A549 (cell line): ENCODE results near the gene CLDN7. TPM values are rescaled to one million over a fixed set of nuclear protein-coding genes. Genes with fewer than 3 reads are reported as not detected.
A peak's percentile ranks its signal among the peaks of the same experiment; 100 is the strongest.

ENCODE experiments used
- ATAC-seq, 2 experiments: fragments of 200-7000 bp in 1 of 2; fragments of >200 bp in 1 of 2; cut with Nextera tagmentation in 1 of 2; cut with Tn5 transposase in 1 of 2; 3 replicates each; pipeline versions ENCODE4 v1.8.0 to v1.9.1; 2018 to 2020; ENCODE audit warnings: mild to moderate bottlenecking in 1 of 2, moderate library complexity in 1 of 2
- CTCF ChIA-PET: fragments of 300-600 bp; sonication (Branson Sonifier 250); formaldehyde crosslinking; extraction: SDS; loops from one replicate; lab custom pipeline; 2021; ENCODE audit warnings: antibody characterized with exemption, inconsistent platforms; lab: Yijun Ruan, JAX
- POLR2A ChIA-PET: fragments of 350-600 bp; formaldehyde crosslinking; extraction: SDS; loops from one replicate; lab custom pipeline; 2021; ENCODE audit warnings: antibody characterized with exemption, inconsistent platforms; lab: Yijun Ruan, JAX
- DNase-seq, 2 experiments: peaks; one replicate each; pipeline versions ENCODE4 v3.0.0 to v3.0.0-alpha.2; 2011 to 2016; ENCODE audit warnings: low read depth in 1 of 2, low spot score in 1 of 2
- FAIRE-seq: peaks from 2 replicates; lab custom pipeline; 2011; peaks lifted over from hg19 to GRCh38; lab: Jason Lieb, UNC
- H3K27ac ChIP-seq, 2 experiments: fragments of >200 bp; sonication (Bioruptor Twin); formaldehyde crosslinking; 3 replicates each; pipeline ENCODE4 v1.5.1; 2016 to 2017
- H3K4me1 ChIP-seq: fragments of >200 bp; sonication (Bioruptor Twin); formaldehyde crosslinking; 3 replicates; pipeline ENCODE4 v1.6.1; 2016
- H3K4me2 ChIP-seq: fragments of >200 bp; sonication (Bioruptor Twin); formaldehyde crosslinking; 3 replicates; pipeline ENCODE4 v1.6.1; 2016
- H3K4me3 ChIP-seq: fragments of >200 bp; sonication (Bioruptor Twin); formaldehyde crosslinking; 3 replicates; pipeline ENCODE4 v1.5.1; 2016
- H3K9me3 ChIP-seq: fragments of >200 bp; sonication (Bioruptor Twin); formaldehyde crosslinking; 3 replicates; pipeline ENCODE4 v1.6.1; 2016
- BHLHE40 ChIP-seq: IDR thresholded peaks from 2 replicates; pipeline ENCODE4 v1.6.1; 2012; ENCODE audit warnings: low read depth, low read length, inconsistent platforms
- CBX8 ChIP-seq: fragments of 200-600 bp; sonication (generic); IDR thresholded peaks from 2 replicates; pipeline ENCODE4 v1.6.1; 2016
- CEBPB ChIP-seq, 2 experiments: fragments of >200 bp in 1 of 2; sonication (Bioruptor Twin) in 1 of 2; formaldehyde crosslinking in 1 of 2; IDR thresholded peaks; 2 replicates each; pipeline ENCODE4 v1.6.1; 2012 to 2016
- CHD2 ChIP-seq: fragments of 150-350 bp; IDR thresholded peaks from 2 replicates; pipeline ENCODE4 v1.6.1; 2014; ENCODE audit warnings: low read length; ENCODE audit not compliant: partially characterized antibody
- CHD4 ChIP-seq: fragments of 200-600 bp; sonication (generic); IDR thresholded peaks from 2 replicates; pipeline ENCODE4 v1.6.1; 2016; ENCODE audit warnings: antibody characterized with exemption, mild to moderate bottlenecking, borderline replicate concordance
- EHF ChIP-seq: fragments of 250-450 bp; sonication (Bioruptor Pico); IDR thresholded peaks from 2 replicates; pipeline ENCODE4 v1.5.0; 2020; ENCODE audit warnings: mild to moderate bottlenecking
- EHMT2 ChIP-seq: fragments of 200-600 bp; sonication (generic); IDR thresholded peaks from 2 replicates; pipeline ENCODE4 v1.6.1; 2016; ENCODE audit warnings: antibody characterized with exemption, low read depth, mild to moderate bottlenecking, moderate library complexity
- FOSB ChIP-seq: fragments of 250-450 bp; sonication (Bioruptor Pico); IDR thresholded peaks from 2 replicates; pipeline ENCODE4 v1.5.0; 2020; ENCODE audit warnings: mild to moderate bottlenecking, moderate library complexity
- FOSL2 ChIP-seq, 2 experiments: fragments of 450-650 bp in 1 of 2; fragments of >200 bp in 1 of 2; sonication (Bioruptor Twin) in 1 of 2; formaldehyde crosslinking; IDR thresholded peaks; 2 replicates each; pipeline versions ENCODE4 v1.5.0 to v1.6.1; 2016 to 2020; ENCODE audit warnings: mild to moderate bottlenecking in 1 of 2, moderate library complexity in 1 of 2
- HEYL ChIP-seq: fragments of 250-450 bp; sonication (Bioruptor Pico); IDR thresholded peaks from 2 replicates; pipeline ENCODE4 v1.8.0; 2021; ENCODE audit warnings: mild to moderate bottlenecking, moderate library complexity
- KDM5A ChIP-seq: fragments of 200-600 bp; sonication (generic); IDR thresholded peaks from 2 replicates; pipeline ENCODE4 v1.6.1; 2016; ENCODE audit warnings: antibody characterized with exemption, mild to moderate bottlenecking
- MAFK ChIP-seq: fragments of 450-650 bp; IDR thresholded peaks from 2 replicates; pipeline ENCODE4 v1.6.1; 2014; ENCODE audit not compliant: partially characterized antibody
- MAZ ChIP-seq: fragments of 150-350 bp; IDR thresholded peaks from 2 replicates; pipeline ENCODE4 v1.6.1; 2014; ENCODE audit warnings: antibody characterized with exemption, low read depth, low read length, borderline replicate concordance
- MYC ChIP-seq: IDR thresholded peaks from 2 replicates; pipeline ENCODE4 v1.6.1; 2012; ENCODE audit warnings: mild to moderate bottlenecking, inconsistent platforms, low read length, improper control_type of control experiment, borderline replicate concordance
- NFE2L2 ChIP-seq: fragments of 150-350 bp; conservative IDR thresholded peaks from 2 replicates; pipeline ENCODE4 v1.6.1; 2014; ENCODE audit warnings: low read length
- PHF8 ChIP-seq: fragments of 200-600 bp; sonication (generic); IDR thresholded peaks from 2 replicates; pipeline ENCODE4 v1.6.1; 2016; ENCODE audit warnings: low read depth, mild to moderate bottlenecking, antibody characterized with exemption, moderate library complexity, borderline replicate concordance
- POLR2A ChIP-seq: IDR thresholded peaks from 2 replicates; pipeline ENCODE4 v1.6.1; 2012; ENCODE audit warnings: mild to moderate bottlenecking, low read length
- POLR2AphosphoS2 ChIP-seq: conservative IDR thresholded peaks from 2 replicates; pipeline ENCODE4 v1.6.1; 2012; ENCODE audit warnings: low read length, improper control_type of control experiment, inconsistent platforms
- RARB ChIP-seq: fragments of 250-450 bp; sonication (Bioruptor Pico); IDR thresholded peaks from 2 replicates; pipeline ENCODE4 v1.8.0; 2021; ENCODE audit warnings: mild to moderate bottlenecking, moderate library complexity
- RCOR1 ChIP-seq: fragments of 150-350 bp; IDR thresholded peaks from 2 replicates; pipeline ENCODE4 v1.6.1; 2014; ENCODE audit warnings: antibody characterized with exemption, low read length, low read depth
- RFX5 ChIP-seq: fragments of 450-650 bp; IDR thresholded peaks from 2 replicates; pipeline ENCODE4 v1.7.1; 2014; ENCODE audit warnings: antibody characterized with exemption, mild to moderate bottlenecking, moderate library complexity
- SMC3 ChIP-seq: fragments of >200 bp; sonication (Bioruptor Twin); formaldehyde crosslinking; IDR thresholded peaks from 3 replicates; pipeline ENCODE4 v1.6.1; 2018; ENCODE audit warnings: inconsistent platforms
- SREBF2 ChIP-seq: fragments of 450-650 bp; IDR thresholded peaks from 2 replicates; pipeline ENCODE4 v1.6.1; 2014; ENCODE audit warnings: mild to moderate bottlenecking, moderate library complexity
- TFCP2L1 ChIP-seq: fragments of 250-450 bp; sonication (Bioruptor Pico); IDR thresholded peaks from 2 replicates; pipeline ENCODE4 v1.5.0; 2021; ENCODE audit warnings: mild to moderate bottlenecking
- TP53 ChIP-seq: fragments of 250-450 bp; sonication (Bioruptor Pico); IDR thresholded peaks from 2 replicates; pipeline ENCODE4 v1.5.0; 2021; ENCODE audit warnings: mild to moderate bottlenecking, moderate library complexity
- ZC3H11A ChIP-seq: fragments of 450-650 bp; IDR thresholded peaks from 2 replicates; pipeline ENCODE4 v1.6.1; 2014; ENCODE audit warnings: antibody characterized with exemption, mild to moderate bottlenecking
- ZFP36 ChIP-seq: fragments of 450-650 bp; IDR thresholded peaks from 2 replicates; pipeline ENCODE4 v1.6.1; 2014; ENCODE audit warnings: borderline replicate concordance; ENCODE audit not compliant: partially characterized antibody
- ZNF302 ChIP-seq: fragments of 250-450 bp; sonication (Bioruptor Pico); IDR thresholded peaks from 2 replicates; pipeline ENCODE4 v1.9.0; 2021; ENCODE audit warnings: inconsistent platforms, mild to moderate bottlenecking, moderate library complexity
- ZSCAN20 ChIP-seq: fragments of 250-450 bp; sonication (Bioruptor Pico); IDR thresholded peaks from 2 replicates; pipeline ENCODE4 v1.8.0; 2022; ENCODE audit warnings: mild to moderate bottlenecking, moderate library complexity
- WGBS: methylation state at CpG from one replicate; pipeline ENCODE4 v1.1.6; 2017; ENCODE audit errors: missing lambda C conversion rate; 5-methylcytosine and 5-hydroxymethylcytosine counted together
- polyA plus RNA-seq, 4 experiments: library from polyadenylated mRNA; depleted of rRNA in 3 of 4; stranded (reverse); fragments of >200 nt; fragmentation: RNase III in 1 of 4; extraction: RNeasy Plus Mini Kit Qiagen cat#74134 plus additional on column Dnase treatment in 1 of 4; gene quantifications; 2 replicates in 3 of 4; 3 replicates in 1 of 4; pipeline ENCODE4 v1.2.3, GENCODE V29; 2011 to 2017
- TF ChIP-seq, protein P1 (sequence below): fragments of >200 bp; sonication (Bioruptor Twin); formaldehyde crosslinking; IDR thresholded peaks from 3 replicates; pipeline ENCODE4 v1.6.1; 2016
- TF ChIP-seq, protein P2 (sequence below): fragments of 150-350 bp; IDR thresholded peaks from 2 replicates; pipeline ENCODE4 v1.6.1; 2014; ENCODE audit warnings: low read depth, mild to moderate bottlenecking, low read length
- TF ChIP-seq, protein P3 (sequence below): fragments of 250-450 bp; sonication (Bioruptor Pico); IDR thresholded peaks from 2 replicates; pipeline ENCODE4 v1.5.0; 2021; ENCODE audit warnings: mild to moderate bottlenecking, moderate library complexity, borderline replicate concordance
- TF ChIP-seq, protein P4 (sequence below): fragments of >200 bp; sonication (Bioruptor Twin); formaldehyde crosslinking; IDR thresholded peaks from 3 replicates; pipeline ENCODE4 v1.5.1; 2016
- TF ChIP-seq, protein P5 (sequence below): fragments of >200 bp; sonication (Bioruptor Twin); formaldehyde crosslinking; IDR thresholded peaks from 2 replicates; pipeline ENCODE4 v1.6.1; 2016
- TF ChIP-seq, protein P6 (sequence below): IDR thresholded peaks from 2 replicates; pipeline ENCODE4 v1.6.1; 2012; ENCODE audit warnings: low read depth, borderline replicate concordance

CLDN7 gene
- polyA plus RNA-seq, 2 of the 4 experiments (the other 2 are of a cell fraction) = 0.97 to 4.2 TPM

DNA sequence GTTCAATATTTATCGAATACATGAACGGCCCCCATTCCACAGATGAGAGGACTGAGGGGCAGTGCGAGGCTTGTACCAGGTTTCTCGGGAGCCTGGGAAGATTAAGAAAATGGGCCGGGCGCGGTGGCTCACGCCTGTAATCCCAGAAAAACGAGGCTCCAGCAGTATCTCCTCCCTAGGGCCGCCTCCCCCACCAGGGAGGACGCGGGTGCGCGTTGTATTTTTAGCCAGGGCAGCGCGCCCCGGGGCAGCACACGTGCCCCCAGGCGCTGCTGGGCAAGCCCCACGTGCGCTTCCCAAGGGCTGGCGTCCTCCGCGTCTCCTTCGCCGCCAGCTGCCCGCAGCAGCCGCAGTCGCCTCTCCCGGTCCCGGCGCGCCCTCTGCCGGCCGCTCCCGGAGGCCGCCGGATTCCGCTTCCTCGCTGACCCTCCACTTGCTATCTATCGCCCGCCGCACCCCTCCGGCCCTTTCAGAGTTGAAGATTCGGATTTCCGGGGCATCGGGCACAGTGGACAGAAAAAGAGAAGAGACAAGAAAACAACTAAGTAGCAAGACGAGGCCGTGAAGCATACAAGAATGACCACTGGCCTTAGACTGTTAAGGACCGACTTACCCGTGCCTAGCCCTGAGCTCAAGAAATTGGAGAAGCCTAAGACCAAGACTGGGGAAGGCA is 34.0 kb upstream of the CLDN7 start:
- 21% methylated on average over 24 of the region's 51 CpGs for WGBS
- POLR2A ChIA-PET = interaction anchor here (1.3 kb wide), 5 partner anchors 15 to 251 kb away, joined by 3 to 5 read pairs (median 3); partner anchors contain the start of gene SLC2A4
- DNase-seq = peak; percentile 86 to 89
- no peak for TF ChIP-seq CHD2
- no peak for TF ChIP-seq EHMT2
- no peak for TF ChIP-seq CBX8
- TF ChIP-seq ZFP36 = no peak
- TF ChIP-seq RARB (CRISPR knock-in tag) = no peak
- TF ChIP-seq SREBF2 = no peak
- TF ChIP-seq CEBPB (IDR thresholded peaks at IDR 0.05) = no peak
- TF ChIP-seq, protein P1, sequence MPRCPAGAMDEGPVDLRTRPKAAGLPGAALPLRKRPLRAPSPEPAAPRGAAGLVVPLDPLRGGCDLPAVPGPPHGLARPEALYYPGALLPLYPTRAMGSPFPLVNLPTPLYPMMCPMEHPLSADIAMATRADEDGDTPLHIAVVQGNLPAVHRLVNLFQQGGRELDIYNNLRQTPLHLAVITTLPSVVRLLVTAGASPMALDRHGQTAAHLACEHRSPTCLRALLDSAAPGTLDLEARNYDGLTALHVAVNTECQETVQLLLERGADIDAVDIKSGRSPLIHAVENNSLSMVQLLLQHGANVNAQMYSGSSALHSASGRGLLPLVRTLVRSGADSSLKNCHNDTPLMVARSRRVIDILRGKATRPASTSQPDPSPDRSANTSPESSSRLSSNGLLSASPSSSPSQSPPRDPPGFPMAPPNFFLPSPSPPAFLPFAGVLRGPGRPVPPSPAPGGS = no peak
- TF ChIP-seq, protein P2, sequence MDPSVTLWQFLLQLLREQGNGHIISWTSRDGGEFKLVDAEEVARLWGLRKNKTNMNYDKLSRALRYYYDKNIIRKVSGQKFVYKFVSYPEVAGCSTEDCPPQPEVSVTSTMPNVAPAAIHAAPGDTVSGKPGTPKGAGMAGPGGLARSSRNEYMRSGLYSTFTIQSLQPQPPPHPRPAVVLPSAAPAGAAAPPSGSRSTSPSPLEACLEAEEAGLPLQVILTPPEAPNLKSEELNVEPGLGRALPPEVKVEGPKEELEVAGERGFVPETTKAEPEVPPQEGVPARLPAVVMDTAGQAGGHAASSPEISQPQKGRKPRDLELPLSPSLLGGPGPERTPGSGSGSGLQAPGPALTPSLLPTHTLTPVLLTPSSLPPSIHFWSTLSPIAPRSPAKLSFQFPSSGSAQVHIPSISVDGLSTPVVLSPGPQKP = no peak
- no peak for TF ChIP-seq RFX5
- no peak for TF ChIP-seq FOSL2 (IDR thresholded peaks at IDR 0.05)
- no peak for TF ChIP-seq FOSL2 (CRISPR knock-in tag; IDR thresholded peaks at IDR 0.05)
- TF ChIP-seq POLR2A = no peak
- TF ChIP-seq SMC3 = peak; percentile 99
- TF ChIP-seq PHF8 = no peak
- TF ChIP-seq EHF = 0 out of 2 replicates have a peak, but pooled peaks have one; percentile 21
- no peak for TF ChIP-seq RCOR1
- peak; percentile 85 for TF ChIP-seq BHLHE40
- no peak for TF ChIP-seq ZNF302
- 0 out of 2 replicates have a peak, but pooled peaks have one; percentile 9 for TF ChIP-seq NFE2L2
- TF ChIP-seq KDM5A = no peak
- TF ChIP-seq, protein P3, sequence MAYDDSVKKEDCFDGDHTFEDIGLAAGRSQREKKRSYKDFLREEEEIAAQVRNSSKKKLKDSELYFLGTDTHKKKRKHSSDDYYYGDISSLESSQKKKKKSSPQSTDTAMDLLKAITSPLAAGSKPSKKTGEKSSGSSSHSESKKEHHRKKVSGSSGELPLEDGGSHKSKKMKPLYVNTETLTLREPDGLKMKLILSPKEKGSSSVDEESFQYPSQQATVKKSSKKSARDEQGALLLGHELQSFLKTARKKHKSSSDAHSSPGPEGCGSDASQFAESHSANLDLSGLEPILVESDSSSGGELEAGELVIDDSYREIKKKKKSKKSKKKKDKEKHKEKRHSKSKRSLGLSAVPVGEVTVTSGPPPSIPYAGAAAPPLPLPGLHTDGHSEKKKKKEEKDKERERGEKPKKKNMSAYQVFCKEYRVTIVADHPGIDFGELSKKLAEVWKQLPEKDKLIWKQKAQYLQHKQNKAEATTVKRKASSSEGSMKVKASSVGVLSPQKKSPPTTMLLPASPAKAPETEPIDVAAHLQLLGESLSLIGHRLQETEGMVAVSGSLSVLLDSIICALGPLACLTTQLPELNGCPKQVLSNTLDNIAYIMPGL (CRISPR knock-in tag) = 0 out of 2 replicates have a peak, but pooled peaks have one; percentile 57
- TF ChIP-seq, protein P4, sequence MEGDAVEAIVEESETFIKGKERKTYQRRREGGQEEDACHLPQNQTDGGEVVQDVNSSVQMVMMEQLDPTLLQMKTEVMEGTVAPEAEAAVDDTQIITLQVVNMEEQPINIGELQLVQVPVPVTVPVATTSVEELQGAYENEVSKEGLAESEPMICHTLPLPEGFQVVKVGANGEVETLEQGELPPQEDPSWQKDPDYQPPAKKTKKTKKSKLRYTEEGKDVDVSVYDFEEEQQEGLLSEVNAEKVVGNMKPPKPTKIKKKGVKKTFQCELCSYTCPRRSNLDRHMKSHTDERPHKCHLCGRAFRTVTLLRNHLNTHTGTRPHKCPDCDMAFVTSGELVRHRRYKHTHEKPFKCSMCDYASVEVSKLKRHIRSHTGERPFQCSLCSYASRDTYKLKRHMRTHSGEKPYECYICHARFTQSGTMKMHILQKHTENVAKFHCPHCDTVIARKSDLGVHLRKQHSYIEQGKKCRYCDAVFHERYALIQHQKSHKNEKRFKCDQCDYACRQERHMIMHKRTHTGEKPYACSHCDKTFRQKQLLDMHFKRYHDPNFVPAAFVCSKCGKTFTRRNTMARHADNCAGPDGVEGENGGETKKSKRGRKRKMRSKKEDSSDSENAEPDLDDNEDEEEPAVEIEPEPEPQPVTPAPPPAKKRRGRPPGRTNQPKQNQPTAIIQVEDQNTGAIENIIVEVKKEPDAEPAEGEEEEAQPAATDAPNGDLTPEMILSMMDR = peak; percentile 99
- TF ChIP-seq, protein P5, sequence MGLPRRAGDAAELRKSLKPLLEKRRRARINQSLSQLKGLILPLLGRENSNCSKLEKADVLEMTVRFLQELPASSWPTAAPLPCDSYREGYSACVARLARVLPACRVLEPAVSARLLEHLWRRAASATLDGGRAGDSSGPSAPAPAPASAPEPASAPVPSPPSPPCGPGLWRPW = no peak
- 0 out of 2 replicates have a peak, but pooled peaks have one; percentile 75 for TF ChIP-seq HEYL (CRISPR knock-in tag)
- TF ChIP-seq MAFK = no peak
- no peak for TF ChIP-seq CHD4
- TF ChIP-seq MAZ = no peak
- TF ChIP-seq, protein P6, sequence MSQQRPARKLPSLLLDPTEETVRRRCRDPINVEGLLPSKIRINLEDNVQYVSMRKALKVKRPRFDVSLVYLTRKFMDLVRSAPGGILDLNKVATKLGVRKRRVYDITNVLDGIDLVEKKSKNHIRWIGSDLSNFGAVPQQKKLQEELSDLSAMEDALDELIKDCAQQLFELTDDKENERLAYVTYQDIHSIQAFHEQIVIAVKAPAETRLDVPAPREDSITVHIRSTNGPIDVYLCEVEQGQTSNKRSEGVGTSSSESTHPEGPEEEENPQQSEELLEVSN = peak; percentile 96
- TF ChIP-seq TP53 (CRISPR knock-in tag) = peak; percentile 64; the same call in 1 of the 2 replicates
- TF ChIP-seq MYC = peak; percentile 94
- TF ChIP-seq POLR2AphosphoS2 = no peak
- TF ChIP-seq ZC3H11A = no peak
- TF ChIP-seq ZSCAN20 (CRISPR knock-in tag) = no peak
- TF ChIP-seq FOSB (CRISPR knock-in tag) = peak; percentile 23; the same call in 1 of the 2 replicates
- TF ChIP-seq TFCP2L1 (CRISPR knock-in tag) = no peak

More for the DNA sequence above, 34.0 kb upstream of the CLDN7 start:
- H3K4me1 ChIP-seq = peaks cover 22% of the 10 kb centered on the region; the same call in 2 of the 3 replicates
- no peak for FAIRE-seq
- H3K27ac ChIP-seq = peak overlapping the region; percentile 39 to 82; a peak in 5 of 6 replicates
- peak; percentile 81 to 87 for ATAC-seq
- no peak overlapping the region; the same call in 2 of the 3 replicates for H3K4me3 ChIP-seq
- no peaks in the 10 kb centered on the region for H3K9me3 ChIP-seq
- peak overlapping the region; percentile 67 for H3K4me2 ChIP-seq
- CTCF ChIA-PET = interaction anchor here (0.6 to 11.0 kb wide), 64 partner anchors 9 to 275 kb away, joined by 3 to 446 read pairs (median 5); partner anchors contain the start of genes ACADVL, ACAP1, ASGR1 and CTDNEP1
